Skeletal muscle tissue (tissue), 4 donors: Measurements from ENCODE around the gene PCF11. TPM values are rescaled to one million over a fixed set of nuclear protein-coding genes. Genes with fewer than 3 reads are reported as not detected.

ENCODE experiments used
- H3K27ac ChIP-seq: one replicate; pipeline ENCODE4 v1.7.0; 2013; ENCODE audit warnings: mild to moderate bottlenecking, low read depth, low read length, inconsistent platforms
- H3K27me3 ChIP-seq, 3 donors: one replicate each; pipeline ENCODE4 v1.7.0; 2013; ENCODE audit warnings: low read length in 3 of 3; ENCODE audit not compliant: control insufficient read depth in 3 of 3, insufficient read depth in 3 of 3
- H3K36me3 ChIP-seq, 3 donors: one replicate each; pipeline ENCODE4 v1.7.0; 2013; ENCODE audit warnings: low read length in 3 of 3; ENCODE audit not compliant: control insufficient read depth in 3 of 3, insufficient read depth in 3 of 3
- H3K4me1 ChIP-seq, 3 donors: one replicate each; pipeline ENCODE4 v1.7.0; 2013; ENCODE audit warnings: low read length in 3 of 3, mild to moderate bottlenecking in 3 of 3; ENCODE audit not compliant: control insufficient read depth in 3 of 3, insufficient read depth in 3 of 3
- H3K4me3 ChIP-seq, 3 donors: one replicate each; pipeline ENCODE4 v1.7.0; 2013; ENCODE audit warnings: low read length in 3 of 3
- H3K9ac ChIP-seq, 3 donors: one replicate each; pipeline ENCODE4 v1.7.0; 2013; ENCODE audit warnings: low read length in 3 of 3, mild to moderate bottlenecking in 3 of 3, moderate library complexity in 2 of 3, low read depth in 1 of 3
- H3K9me3 ChIP-seq, 3 donors: one replicate each; pipeline ENCODE4 v1.7.0; 2013; ENCODE audit warnings: low read length in 3 of 3; ENCODE audit not compliant: control insufficient read depth in 3 of 3
- total RNA-seq: library from RNA; depleted of rRNA; stranded (reverse); fragments of >200 nt; gene quantifications from one replicate; pipeline ENCODE4 v1.2.3, GENCODE V29; 2014
- donor health status: Osteomylitis.

Gene PCF11
- total RNA-seq, 1 donor from 2014 or later = 30.3 TPM

GRCh38 chr11:83161610-83162199 lies 4.8 kb downstream of the PCF11 start:
- Histone ChIP-seq H3K9ac (no peak overlapping the region), H3K4me1 (peaks cover 9 to 36% (median 17%) of the 10 kb centered on the region in 3 donors), H3K9me3 (no peaks in the 10 kb centered on the region), H3K4me3 (no peak overlapping the region), H3K27ac (no peak overlapping the region), H3K27me3 (no peaks in the 10 kb centered on the region), H3K36me3 (peaks cover 0 to 24% (median 21%) of the 10 kb centered on the region in 3 donors)

- Histone ChIP-seq H3K27me3 (no peaks in the 10 kb centered on the region), H3K27ac (no peak overlapping the region), H3K9ac (peak overlapping the region in 1 of 3 donors; percentile 37), H3K9me3 (no peaks in the 10 kb centered on the region), H3K4me3 (peak overlapping the region in 1 of 3 donors; percentile 38), H3K36me3 (peaks cover 0 to 30% (median 28%) of the 10 kb centered on the region in 3 donors), H3K4me1 (peaks cover 9 to 36% (median 17%) of the 10 kb centered on the region in 3 donors)
Measured at GRCh38 chr11:83162377-83162776, 5.4 kb downstream of the PCF11 start.

GRCh38 chr11:83166193-83166866 lies 9.4 kb downstream of the PCF11 start:
- no peaks in the 10 kb centered on the region for H3K27me3 ChIP-seq
- H3K4me3 ChIP-seq = no peak overlapping the region
- no peak overlapping the region for H3K27ac ChIP-seq
- H3K4me1 ChIP-seq = peaks cover 24 to 34% (median 29%) of the 10 kb centered on the region in 3 donors
- H3K36me3 ChIP-seq = peaks cover 15 to 64% (median 60%) of the 10 kb centered on the region in 3 donors
- no peaks in the 10 kb centered on the region for H3K9me3 ChIP-seq
- H3K9ac ChIP-seq = no peak overlapping the region

- Histone ChIP-seq H3K4me1 (peaks cover 23 to 30% (median 25%) of the 10 kb centered on the region in 3 donors), H3K36me3 (peaks cover 15 to 64% (median 63%) of the 10 kb centered on the region in 3 donors), H3K9me3 (no peaks in the 10 kb centered on the region), H3K27me3 (no peaks in the 10 kb centered on the region), H3K4me3 (no peak overlapping the region), H3K27ac (no peak overlapping the region), H3K9ac (no peak overlapping the region)
Measured at GRCh38 chr11:83168756-83169155, 11.8 kb downstream of the PCF11 start.

- H3K4me1 ChIP-seq = peaks cover 26 to 33% (median 31%) of the 10 kb centered on the region in 3 donors
Measured at GRCh38 chr11:83170865-83171264, 13.9 kb downstream of the PCF11 start.

GRCh38 chr11:83172551-83172950 lies 15.6 kb downstream of the PCF11 start:
- no peaks in the 10 kb centered on the region for H3K27me3 ChIP-seq
- no peak overlapping the region for H3K27ac ChIP-seq
- H3K9ac ChIP-seq = no peak overlapping the region
- H3K9me3 ChIP-seq = no peaks in the 10 kb centered on the region
- H3K4me1 ChIP-seq = peaks cover 26 to 33% (median 31%) of the 10 kb centered on the region in 3 donors
- H3K4me3 ChIP-seq = no peak overlapping the region
- peaks cover 16 to 49% (median 46%) of the 10 kb centered on the region in 3 donors for H3K36me3 ChIP-seq

More at GRCh38 chr11:83170865-83171264, 13.9 kb downstream of the PCF11 start:
- peaks cover 16 to 59% (median 53%) of the 10 kb centered on the region in 3 donors for H3K36me3 ChIP-seq
- H3K4me3 ChIP-seq = peak overlapping the region in 2 of 3 donors; percentile 9 to 38
- H3K27me3 ChIP-seq = no peaks in the 10 kb centered on the region
- H3K9me3 ChIP-seq = no peaks in the 10 kb centered on the region
- no peak overlapping the region for H3K27ac ChIP-seq
- no peak overlapping the region for H3K9ac ChIP-seq

GRCh38 chr11:83174008-83174407 lies 17.1 kb downstream of the PCF11 start:
- Histone ChIP-seq H3K9me3 (no peaks in the 10 kb centered on the region), H3K27ac (no peak overlapping the region), H3K36me3 (peaks cover 15 to 40% (median 40%) of the 10 kb centered on the region in 3 donors), H3K4me3 (no peak overlapping the region), H3K27me3 (no peaks in the 10 kb centered on the region), H3K9ac (no peak overlapping the region), H3K4me1 (peaks cover 26 to 31% (median 29%) of the 10 kb centered on the region in 3 donors)

GRCh38 chr11:83175815-83176214 lies 18.9 kb downstream of the PCF11 start:
- peaks cover 16 to 39% (median 32%) of the 10 kb centered on the region in 3 donors for H3K36me3 ChIP-seq
- H3K9ac ChIP-seq = no peak overlapping the region
- no peak overlapping the region for H3K27ac ChIP-seq
- no peaks in the 10 kb centered on the region for H3K27me3 ChIP-seq
- H3K4me1 ChIP-seq = peaks cover 14 to 19% (median 14%) of the 10 kb centered on the region in 3 donors
- H3K4me3 ChIP-seq = no peak overlapping the region
- H3K9me3 ChIP-seq = no peaks in the 10 kb centered on the region

GRCh38 chr11:83181815-83182214 lies 24.9 kb downstream of the PCF11 start:
- no peaks in the 10 kb centered on the region for H3K9me3 ChIP-seq
- H3K36me3 ChIP-seq = peaks cover 16 to 52% (median 51%) of the 10 kb centered on the region in 3 donors
- H3K27me3 ChIP-seq = no peaks in the 10 kb centered on the region
- no peaks in the 10 kb centered on the region for H3K4me1 ChIP-seq
- no peak overlapping the region for H3K27ac ChIP-seq
- H3K4me3 ChIP-seq = no peak overlapping the region
- no peak overlapping the region for H3K9ac ChIP-seq

GRCh38 chr11:83185767-83186166 lies 28.8 kb downstream of the PCF11 start:
- peaks cover 5 to 57% (median 26%) of the 10 kb centered on the region in 3 donors for H3K36me3 ChIP-seq
- no peaks in the 10 kb centered on the region for H3K9me3 ChIP-seq
- H3K9ac ChIP-seq = no peak overlapping the region
- no peak overlapping the region for H3K27ac ChIP-seq
- no peak overlapping the region for H3K4me3 ChIP-seq
- no peaks in the 10 kb centered on the region for H3K27me3 ChIP-seq
- no peaks in the 10 kb centered on the region for H3K4me1 ChIP-seq
